HG03565 (cell line): ENCODE measurements around the gene LYPD6B.

Source experiments
- ATAC-seq: cut with Tn5 transposase; IDR thresholded peaks from one replicate; pipeline ENCODE4 v1.9.1; 2021; ENCODE audit warnings: mild to moderate bottlenecking, moderate library complexity; ENCODE audit not compliant: unreplicated experiment

LYPD6B gene

DNA sequence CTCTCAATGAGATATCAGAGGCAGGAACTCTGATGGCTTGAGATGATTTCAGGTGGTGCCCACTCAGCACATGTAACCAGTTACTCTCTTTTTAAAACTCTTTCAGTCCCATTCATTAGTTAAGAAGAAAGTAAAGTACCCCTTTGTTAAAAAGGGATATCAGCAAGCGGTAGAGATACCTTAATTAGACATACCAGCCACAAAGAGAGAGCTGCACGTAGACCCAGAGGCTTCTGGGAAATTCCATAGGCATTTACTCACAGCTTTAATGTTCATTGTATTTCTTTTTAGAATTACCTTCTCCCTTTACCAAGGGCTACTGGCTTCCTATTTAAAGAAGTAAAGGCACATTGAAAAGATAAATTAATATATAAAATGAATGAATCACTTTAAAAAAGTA lies 63.3 kb downstream of the LYPD6B start:
- no peak for ATAC-seq

DNA sequence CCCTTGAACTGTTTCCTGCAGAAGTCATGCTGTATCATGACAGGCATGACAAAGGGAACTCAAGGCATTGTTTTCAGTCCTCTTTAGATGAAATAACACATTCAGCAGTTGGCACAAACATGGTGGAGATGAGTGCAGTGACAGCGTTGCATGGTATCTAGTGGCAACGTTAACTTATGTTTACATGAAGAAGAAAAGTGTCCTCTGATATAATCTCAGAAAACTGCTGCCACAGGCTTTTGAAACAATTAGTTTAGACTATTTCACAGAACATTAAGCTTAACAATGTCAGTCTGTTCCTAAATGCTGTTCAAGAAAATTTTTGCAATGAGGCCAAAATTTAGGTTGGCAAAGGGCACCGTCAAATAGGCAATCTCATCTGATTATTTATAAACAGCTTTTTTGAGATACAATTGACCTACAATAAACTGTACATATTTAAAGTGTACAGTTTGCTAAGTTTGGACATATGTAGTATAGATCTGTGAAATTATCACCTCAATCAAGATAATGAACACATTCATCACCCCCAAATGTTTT lies 64.7 kb downstream of the LYPD6B start:
- no peak for ATAC-seq

DNA sequence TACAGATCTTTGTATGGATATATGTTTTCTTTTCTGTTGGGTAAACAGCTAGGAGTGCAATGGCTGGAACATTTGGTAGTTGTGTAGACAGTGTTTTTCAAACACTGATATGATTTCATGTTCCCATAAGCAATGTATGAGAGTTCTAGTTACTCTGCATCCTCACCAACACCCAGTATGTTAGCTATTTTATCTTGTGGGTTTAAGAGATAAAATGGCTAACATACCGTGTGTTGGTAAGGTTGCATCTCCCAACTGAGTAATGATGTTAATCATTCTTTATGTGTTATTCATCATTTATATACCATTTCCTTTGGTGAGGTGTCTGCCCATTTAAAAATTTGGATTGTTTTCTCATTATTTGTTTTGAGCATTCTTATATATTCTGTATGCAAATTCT lies 65.7 kb downstream of the LYPD6B start:
- ATAC-seq, result no peak

DNA sequence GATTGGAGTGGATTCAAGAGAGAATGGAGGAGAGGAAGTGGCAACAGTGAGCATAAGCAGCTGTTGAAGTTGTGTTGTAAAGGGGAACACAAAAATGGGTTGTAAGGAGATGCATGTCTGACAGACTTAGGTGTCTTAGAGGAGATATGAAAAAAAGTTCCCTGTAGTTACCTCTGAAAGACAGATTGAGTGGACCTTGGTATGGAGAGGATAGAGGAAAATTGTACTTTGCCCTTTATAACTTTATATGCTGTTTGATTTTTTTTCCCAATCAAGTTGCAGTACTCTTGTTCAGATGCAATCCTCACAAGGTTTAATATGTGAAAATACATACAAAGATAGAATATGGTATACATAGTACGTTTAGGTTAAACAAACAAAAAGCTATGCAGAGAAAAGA lies 73.6 kb downstream of the LYPD6B start:
- no peak for ATAC-seq

DNA sequence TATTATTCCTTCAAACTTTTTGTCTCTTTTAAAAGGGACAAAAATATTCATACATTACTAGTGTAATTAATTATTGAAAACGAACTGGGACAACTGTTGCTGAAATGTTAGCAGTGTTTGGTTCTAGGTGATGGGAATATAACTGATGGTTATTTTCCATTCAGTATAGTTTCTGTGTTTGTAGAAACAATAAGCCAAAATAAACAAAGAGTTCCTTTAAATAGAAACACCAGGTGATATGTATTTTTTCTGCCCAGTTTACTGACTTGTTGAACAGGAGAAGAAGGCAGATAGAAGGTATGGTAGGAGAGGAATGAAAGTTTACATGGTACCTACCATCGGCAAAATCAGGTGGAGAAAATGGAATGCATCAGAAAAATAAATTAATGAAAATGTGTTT lies 74.2 kb downstream of the LYPD6B start:
- no peak for ATAC-seq

DNA sequence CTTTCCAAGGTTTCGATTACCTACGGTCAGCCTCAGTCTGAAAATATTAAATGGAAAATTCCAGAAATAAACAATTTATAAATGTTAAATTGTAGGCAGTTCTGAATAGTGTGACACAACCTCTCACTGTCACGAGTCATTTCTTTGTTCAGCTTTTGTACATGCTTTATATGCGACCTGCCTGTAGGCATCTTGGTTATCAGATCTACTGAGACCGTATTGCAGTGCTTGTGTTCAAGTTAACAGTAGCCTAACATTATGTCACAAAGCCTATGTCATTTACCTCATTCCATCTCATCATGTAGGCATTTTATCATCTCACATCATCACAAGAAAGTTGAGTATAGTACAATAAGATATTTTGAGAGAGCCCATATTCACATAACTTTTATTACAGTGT lies 77.3 kb downstream of the LYPD6B start:
- ATAC-seq, result no peak

DNA sequence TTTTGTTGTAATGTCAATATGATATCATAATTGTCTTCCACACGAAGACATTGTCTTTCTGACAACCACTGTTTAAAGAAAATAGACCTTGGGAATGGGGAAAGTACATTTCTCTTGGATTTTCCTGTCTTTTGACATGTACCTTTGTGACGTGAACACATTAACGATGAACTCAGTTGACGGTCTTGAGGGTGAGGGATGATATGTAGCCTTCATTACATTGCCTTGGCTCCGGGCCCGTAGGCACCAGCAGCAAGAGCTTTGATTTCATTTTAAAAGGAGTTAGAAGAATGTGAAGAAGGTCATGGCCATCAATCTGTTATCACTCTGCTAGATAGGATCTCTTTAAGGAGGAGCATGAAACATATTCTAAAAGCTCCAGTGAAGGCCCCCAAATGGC lies 80.9 kb downstream of the LYPD6B start:
- ATAC-seq, result no peak

DNA sequence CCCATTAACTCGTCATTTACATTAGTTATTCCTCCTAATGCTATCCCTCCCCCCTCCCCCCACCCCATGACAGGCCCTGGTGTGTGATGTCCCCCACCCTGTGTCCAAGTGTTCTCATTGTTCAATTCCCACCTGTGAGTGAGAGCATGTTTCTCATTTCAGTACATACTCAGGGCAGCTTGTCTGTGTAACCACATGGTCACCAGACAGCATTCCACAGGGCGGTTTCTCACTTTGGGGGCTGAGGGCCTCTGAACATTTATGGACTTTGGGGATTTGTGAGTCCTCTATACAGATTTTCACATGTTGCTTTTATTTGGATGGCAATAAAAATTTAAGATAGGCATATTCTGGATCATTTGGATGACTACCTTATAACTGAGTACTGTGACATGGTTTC lies 84.0 kb downstream of the LYPD6B start:
- ATAC-seq, result no peak

DNA sequence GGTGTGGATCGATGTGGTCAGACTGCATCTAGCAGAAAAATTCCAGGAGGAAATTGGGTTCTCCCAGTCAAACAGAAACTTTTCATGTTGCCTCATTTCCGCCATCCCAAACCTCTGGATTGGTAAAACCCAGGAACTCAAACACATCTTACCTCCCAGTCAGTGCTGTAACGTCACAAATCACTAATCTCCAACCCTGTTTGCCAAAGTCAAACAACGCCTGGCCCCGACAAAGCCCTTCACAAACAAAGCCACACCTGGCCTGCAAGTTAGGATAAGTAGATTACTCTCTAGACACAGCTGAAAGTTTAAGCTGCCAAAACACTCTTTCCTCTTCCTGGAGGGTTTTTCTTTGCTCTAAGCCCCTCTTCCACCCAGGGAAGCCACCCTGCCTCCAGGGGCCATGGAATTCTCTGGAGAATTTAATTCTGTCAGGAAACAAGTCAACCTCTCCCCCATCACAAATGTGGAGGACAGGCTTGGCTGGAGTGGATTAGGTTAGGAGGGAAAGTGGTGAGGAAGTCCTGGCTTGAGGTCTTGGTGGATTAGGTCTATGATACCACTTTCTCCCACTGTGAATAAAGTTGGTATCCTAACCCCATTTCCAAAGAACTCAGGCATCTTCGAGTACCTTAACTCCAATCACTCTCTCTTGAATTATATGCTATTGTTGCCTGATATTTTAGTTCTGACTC lies 86.7 kb downstream of the LYPD6B start:
- ATAC-seq, result no peak

DNA sequence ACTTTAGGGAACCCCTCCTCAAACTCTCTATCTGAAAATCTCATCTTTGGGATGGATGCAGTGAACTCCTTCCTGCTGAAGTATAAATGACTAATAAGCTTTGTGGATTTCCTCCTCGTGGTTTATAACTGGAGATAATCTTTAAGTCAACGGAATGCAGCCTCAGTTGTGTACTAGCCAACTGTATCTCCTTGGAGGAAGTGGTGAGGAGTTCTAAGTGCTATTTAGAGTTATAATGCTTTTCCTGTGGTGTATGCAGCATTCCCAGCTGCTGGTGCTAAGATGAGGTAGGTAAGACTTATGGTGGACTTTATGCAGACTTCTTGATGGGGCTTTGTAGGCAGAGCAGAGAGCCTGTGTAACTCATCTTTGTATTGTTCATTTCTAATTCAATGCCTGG lies 90.9 kb downstream of the LYPD6B start:
- ATAC-seq, result no peak

DNA sequence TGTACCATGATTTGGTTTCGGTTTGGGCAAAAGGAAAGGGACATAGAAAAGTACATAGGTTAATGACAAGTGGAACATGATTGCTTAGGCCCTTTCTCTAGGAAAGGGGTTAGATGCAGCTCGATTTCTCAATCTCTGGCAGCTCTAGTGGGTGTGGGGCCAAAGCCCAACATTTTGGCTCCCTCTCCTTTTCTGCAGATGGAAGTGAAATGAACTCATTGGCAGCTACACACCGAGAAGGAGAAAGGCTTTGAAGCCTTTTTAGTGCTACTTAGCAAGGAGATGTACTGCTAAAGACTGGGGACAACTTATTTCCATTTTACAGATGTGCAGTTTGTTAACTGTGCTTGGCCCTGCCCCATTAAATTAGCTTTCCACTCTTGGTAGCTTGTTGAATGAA lies 93.8 kb downstream of the LYPD6B start:
- no peak for ATAC-seq

DNA sequence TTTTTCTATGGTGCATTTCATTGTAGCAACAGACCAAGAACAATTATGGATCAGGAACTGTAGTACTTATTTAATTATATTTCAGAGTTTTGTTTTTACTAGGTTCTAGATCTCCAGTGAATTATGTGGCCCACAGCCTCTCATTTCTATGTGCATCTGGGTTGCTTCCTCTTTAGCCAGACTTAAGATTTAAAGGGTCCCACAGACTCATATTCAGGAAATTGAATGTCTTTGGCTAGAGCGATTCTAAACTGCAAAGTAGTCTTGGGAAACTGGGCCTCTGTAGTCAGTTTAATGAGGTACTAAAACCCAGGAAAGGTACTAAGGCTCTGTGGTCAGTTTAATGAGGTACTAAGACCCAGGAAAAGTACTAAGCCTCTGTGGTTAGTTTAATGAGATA lies 94.4 kb downstream of the LYPD6B start:
- no peak for ATAC-seq

DNA sequence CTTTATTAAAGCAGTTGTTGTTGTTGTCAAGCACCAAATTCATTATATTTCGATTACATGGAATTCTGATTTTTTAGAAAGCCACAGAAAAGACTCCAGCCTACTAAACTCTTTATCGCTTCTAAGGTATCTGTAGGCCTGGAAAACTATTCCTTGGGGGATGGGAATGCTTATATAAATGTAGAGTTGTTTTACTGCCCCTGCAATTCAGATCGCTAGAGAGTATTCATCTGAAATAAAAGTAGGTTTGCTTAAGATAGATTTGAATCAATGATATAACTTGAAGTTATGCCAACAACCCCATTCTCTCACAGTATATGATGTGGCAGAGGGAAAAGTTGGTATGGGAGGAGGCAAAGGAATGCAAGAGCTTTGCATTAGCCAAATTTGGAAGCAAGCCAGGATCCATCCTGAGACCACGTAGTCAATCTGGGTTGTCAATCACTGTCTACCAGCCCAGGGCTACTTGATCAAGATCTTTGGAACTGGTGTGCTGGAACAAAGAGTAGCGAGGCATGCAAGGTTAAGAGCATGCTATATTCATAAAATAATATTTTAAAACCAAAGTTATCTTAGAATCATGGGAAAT lies 95.9 kb downstream of the LYPD6B start:
- ATAC-seq, result no peak

DNA sequence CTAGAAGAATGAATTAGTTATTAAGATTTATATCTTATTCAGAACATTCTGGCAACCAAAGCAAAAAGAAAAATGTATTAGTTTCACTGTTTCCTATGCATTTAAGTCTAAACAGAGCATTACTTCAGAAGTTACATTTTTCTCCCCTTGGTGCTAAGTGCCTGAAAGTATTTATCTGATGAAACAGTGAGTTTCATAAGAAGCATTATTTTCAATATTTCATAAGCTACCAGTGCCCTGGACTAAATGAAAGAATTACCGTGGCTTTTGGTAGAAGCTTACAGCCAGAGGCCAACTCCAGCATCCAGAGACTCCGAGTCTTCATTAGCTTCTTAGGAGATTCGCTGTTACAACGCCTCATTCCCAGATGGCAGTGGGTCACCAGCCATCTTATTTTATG lies 97.6 kb downstream of the LYPD6B start:
- ATAC-seq, result no peak

DNA sequence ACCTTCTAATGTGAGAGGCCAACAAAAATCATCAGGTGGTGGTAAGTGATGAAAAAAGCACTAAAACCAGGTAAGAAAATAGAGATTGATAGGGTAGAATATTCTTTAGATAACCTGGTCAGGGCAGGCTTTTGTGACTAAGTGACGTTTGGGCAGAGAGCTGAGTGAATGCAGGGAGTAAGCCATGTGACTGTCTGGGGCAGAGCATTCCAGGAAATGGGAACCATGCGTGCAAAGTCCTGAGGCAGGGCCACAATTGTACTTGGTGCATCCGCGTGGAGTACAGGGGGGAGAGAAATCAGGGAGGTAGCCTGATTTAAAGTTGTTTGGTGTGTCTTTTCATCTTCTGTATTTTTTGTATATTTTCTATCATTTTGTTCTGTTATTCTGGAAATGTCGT lies 102.5 kb downstream of the LYPD6B start:
- no peak for ATAC-seq

DNA sequence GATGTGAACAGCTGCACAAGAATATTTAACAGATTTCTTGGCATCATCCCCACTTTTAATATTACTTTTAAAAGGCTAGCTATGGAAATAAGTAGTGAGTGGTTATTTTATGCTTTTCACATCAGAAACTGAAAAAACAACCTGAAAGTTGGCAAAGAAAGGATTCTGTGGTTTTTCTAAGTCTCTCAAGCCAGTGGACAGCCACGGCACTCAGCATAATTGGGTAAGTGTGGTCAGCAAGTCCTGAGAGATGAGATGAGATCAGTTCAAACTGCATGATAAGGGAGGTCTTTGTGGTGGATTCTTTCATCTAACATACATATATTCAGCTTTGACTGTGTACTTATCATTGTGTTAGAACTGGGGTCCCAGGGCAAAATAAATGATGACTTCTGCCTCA lies 105.2 kb downstream of the LYPD6B start:
- no peak for ATAC-seq

DNA sequence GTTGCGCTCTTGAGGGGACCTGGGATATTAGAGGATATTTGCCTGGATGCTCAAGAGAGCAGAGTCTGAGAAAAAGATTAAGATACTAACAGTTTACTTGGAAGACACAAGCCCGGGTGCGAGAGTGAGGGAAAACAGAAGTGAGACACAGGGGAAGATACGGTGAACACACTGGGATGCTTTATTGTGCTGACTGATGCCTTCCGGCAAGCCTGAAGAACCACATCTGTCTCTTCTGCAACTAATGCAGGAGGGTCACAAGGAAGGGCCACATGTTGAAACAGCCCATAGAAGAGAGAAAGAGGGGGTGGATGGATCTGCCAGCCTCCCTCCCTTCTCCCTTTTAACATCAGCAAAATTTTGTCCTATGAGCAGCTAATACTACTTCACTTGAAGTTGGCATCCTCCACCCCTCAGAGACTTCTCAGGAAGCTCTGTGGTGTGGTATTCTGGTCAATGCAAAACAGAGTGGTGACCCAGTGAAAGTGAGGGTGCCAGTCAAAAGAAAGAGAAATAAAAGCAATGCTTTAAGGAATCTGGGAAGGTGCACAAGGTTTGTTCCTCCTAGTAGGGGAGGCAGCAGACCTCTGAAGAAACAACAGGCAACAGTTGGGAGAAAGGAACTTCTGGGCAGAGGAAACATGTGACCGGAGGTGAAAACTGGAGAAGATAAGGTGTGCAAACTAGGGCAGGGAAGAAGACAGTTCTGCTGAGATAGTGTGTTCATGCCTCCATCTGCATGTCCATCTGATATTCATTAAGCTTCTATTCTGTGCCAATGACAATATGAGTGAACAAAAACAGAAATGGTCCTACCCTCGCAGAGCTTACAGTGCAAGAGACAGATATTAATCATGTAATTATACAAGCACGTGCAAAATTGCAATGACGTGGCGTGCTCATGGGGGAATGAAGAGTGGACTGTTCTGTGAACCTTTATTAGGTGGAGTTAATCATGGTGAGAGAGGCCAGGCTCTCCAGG lies 107.1 kb downstream of the LYPD6B start:
- ATAC-seq, result no peak

DNA sequence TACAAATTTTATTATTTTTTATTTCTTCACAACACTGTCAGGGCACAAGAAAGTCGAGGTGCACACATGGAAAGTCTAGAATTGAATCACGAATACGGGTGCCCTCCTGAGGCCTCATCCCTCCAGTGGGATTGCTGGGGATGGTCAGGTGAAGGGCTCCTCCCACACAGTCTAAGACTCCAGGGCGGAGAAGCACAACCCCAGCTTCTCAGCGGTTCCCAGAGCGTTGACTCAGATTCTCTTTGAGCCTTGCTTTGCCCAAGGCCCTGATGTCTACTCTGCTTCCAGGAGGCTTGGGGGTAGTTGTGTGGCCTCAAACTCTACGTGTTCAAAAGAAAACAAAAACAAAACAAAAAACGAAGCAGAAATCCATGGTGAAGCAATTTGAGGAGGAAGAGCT lies 108.4 kb downstream of the LYPD6B start:
- no peak for ATAC-seq

DNA sequence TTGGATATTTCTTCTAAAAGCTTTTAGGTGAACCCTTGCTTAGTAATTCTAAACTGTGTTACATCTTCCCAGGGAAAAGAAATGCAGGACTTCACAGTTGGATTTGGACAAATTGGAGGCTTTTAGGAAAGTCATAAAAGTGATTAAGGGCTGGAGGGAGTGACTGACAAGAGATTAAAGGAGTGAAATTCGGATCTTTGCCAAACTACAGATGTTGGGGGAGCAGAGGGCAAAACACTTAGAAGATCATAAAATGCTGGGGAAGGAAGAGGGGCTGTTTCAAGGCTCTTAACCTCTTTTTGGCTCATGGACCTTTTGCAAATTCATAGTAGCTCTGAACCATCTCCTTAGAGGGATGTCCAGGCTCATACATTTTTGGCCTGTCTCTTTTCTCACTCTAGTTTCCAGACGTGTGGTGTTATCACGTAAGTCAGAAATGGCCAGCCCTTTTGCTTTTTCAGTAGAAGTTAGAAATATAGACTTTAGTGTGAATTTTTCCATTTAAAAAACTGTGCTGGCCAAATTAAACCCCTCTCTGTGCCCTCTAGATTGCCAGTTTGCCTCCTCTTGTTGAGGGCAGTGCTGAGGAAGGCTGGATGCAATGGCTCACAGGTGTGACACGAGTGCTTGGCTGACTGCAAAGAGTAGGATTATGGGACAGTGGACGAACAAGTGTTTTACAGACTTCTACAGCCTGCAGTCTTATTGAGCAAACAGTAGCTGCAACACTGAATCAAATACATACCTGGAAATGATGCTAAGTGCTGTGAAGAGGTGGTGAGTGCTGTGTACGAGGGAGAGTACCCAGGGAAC lies 109.9 kb downstream of the LYPD6B start:
- ATAC-seq, result no peak

DNA sequence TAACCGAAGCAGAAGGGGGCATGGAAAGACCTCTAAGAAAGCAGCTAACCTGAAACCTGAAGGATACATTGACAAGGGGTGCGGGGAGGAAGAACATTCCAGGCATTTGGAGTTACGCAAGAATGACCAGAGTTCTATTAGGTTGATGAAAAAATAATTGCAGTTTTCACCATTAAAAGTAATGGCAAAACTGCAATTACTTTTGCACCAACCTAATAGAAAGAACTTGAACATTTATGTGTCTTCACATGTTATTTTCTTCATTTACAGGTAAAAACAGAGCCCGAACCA lies 110.5 kb downstream of the LYPD6B start:
- ATAC-seq, result no peak

DNA sequence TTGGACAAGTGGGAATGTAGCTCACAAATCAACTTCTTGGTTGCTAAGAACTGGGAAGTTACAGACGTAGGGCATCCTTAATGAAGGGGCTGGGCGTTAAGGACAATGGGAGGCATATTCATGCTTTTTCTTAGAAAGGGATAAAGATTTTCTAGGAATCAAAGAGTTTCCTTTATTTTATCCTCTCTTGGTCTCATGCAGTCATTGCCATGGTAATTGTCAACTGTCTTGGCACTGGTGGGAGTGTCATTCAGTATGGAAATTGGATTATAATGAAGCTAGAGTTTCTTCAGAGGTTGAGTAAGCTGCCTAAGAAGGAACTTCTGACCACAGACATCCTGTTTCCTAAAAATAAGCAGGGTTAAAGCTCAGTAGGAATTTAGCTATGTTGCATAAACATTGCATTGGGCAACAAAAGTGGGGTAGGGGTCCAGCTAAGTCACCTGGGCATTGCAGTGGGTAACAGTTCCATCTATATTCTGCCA lies 114.0 kb downstream of the LYPD6B start:
- ATAC-seq, result no peak
